GM19468 (cell line): ENCODE data around the gene GARNL3.
A peak's percentile ranks its signal among the peaks of the same experiment; 100 is the strongest.

Experiments
- ATAC-seq: cut with Tn5 transposase; IDR thresholded peaks from one replicate; pipeline ENCODE4 v1.9.1; 2021; ENCODE audit warnings: mild to moderate bottlenecking, moderate library complexity, moderate number of reproducible peaks; ENCODE audit not compliant: unreplicated experiment; ENCODE audit errors: extremely low read depth

The GARNL3 gene

DNA sequence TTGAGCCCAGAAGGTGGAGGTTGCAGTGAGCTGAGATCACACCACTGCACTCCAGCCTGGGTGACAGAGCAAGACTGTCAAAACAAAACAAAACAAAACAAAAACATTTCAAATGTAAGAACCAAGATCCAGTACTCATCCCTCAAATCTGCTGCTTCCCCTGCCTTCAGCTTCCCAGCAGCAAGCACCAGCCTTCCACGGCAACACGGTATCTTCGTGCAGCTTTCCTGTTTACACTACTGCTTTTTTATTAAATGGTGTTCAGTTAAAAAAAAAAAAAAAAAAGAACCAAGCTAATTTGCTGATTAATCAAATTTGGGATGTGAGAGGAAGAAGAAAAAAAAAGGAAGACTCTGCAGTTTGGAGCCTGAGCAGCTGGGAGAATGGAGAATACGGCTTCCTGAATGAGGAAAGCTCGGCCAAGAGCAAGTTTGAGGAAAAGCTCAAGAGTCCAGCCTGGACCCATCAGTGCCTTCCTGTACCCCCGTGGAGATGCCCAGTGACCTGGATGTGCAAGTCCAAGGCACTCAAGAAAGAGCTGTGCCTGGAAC lies 104.4 kb downstream of the GARNL3 start:
- ATAC-seq = no peak

DNA sequence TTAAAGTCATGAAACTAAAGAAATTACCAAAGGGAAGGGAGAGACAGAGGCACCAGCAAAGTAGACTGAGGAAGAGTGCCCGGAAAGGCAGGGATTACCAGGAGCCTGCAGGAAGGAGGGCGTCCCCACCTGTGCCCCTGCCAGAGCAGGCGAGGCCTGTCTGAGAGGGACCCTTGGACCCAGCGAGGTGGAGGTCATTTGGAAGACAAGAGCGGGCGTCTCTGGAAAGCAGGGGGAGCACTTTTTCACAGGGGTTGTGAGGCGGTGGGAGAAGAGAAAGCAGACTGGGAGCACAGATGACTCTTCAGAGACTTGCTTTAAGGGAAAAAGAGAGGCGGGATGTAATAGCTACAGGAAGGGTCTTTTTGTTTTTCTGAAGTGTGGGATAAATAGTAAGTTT lies 104.9 kb downstream of the GARNL3 start:
- no peak for ATAC-seq

DNA sequence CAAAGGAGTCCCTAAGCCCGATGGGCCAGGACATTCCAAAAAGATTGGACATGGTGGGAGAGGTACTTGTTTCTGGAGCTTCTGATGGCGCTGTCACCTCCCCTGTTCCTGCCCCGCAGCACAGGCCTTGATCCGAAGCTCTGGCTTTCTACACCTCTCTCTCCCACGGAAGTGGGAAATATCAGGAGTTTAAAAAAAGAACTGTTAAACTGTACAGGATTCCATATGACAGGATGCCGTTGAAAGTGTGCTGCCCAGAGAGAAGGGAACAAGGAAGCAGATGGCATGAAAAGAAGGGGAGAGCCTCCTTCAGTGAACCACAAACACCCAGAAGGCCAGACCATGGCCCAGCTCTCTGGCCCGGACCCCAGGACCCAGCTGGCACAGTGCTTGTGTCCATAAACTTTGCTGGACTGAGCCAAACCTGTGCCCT lies 105.6 kb downstream of the GARNL3 start:
- no peak for ATAC-seq

DNA sequence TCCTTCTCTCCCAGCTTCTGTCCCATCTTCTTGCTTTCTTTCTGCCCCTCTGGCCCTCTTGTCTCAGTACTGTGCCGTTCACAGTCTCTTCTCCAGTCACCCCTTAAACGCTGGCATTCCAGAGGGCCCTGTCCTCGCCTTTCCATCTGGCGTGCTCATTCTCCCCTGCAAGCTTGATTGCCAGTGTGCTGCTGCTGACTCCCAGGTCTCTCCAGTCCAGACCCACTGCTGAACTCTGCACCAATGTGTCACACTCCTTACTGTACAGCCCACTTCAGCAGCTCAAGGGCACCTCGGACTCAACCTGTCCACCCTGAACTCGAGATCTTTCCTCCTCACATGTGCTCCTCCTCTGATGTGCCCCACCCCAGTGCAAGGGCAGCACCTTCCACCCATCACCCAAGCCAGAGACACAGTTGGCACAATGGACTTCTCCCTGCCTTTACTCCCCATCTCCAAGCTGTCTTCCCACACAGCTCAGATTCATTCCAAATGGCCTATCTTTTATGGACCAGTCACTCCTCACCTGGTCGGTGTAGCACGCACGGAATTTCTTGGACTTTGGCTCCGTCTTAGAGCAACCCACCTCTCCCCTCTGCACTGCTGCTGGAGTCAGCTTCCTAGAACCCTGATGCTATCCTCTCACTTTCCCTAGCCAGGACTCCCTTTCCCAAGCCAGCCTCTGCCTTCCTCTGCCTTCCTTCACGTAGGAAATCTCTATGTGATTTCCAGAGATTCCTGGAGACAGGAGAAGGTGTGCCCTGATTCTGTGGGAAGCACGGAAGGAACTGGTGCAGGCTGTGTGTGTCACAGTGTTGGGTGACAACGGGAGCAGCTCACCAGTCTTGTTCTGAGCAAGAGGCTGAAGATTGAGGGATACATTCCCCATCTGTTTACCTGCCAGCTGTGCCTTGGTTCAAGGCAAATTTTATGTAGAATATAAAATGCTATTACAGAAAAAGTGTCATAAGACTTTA lies 106.4 kb downstream of the GARNL3 start:
- no peak for ATAC-seq

DNA sequence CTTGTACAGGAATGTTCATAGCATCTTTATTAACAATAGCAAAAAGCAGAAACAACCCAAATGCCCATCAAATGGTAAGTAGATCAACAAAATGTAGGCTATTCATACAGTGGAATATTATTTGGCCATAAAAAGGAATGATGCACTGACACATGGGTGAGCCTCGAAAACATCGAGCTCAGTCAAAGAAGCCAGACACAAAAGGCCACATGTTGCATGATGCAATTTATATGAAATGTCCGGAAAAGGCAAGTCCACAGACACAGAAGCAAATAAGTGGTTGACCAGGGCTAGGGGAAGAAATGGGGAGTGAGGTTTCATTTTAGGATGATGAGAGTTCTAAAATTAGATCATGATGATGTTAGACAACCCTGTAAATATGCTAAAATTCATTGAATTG lies 115.9 kb downstream of the GARNL3 start:
- no peak for ATAC-seq

DNA sequence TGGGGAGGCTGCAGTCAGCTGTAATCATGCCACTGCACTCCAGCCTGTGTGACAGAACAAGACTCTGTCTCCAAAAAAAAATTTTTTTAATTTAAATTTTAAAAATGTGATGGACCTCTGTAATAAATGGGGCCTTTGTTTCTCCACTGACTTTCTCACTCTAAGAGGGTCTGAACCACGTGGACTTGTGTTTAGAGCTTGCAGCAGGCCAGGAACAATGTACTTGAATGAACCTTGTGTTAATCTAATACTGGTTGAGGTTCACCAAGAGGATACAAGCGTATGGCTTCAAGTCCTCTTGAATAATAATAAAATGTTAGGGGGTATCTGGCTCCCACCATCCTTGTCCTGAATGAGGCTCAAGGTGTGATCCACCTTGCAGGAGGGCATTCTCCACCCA lies 118.0 kb downstream of the GARNL3 start:
- ATAC-seq = no peak

DNA sequence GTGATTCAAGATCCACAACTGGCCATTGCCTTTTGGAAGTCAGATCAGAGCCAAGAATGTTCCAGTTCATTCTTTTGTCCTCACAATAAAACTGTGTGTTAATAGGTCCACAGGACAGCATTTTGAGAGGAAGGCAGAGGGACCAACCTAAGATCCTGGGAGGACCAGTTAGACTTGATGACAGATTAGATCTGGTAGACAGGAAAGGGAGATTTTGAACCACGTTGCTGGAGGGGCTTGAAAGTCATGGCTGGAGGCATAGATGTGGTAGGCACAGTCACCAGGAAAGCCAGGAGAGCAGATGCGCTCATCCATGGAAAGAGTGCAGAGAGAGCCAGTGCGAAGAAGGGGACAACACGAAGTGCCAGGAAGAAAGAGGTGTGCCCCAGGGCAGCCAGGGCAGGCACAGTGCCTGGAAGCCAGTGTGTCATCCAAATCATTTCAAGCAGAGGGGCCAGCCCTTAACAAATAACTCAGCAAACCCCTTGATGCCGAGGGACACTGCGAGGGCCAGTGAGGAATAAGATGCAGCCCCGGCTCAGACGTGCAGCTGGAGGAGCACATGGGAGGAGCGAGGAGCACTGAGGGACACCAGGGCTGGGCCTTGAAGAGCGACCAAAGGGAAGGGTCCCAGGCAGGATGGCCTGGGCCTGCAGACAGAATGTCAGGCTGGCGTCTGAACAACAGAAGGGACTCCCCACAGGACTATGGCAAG lies 119.6 kb downstream of the GARNL3 start:
- ATAC-seq = no peak

DNA sequence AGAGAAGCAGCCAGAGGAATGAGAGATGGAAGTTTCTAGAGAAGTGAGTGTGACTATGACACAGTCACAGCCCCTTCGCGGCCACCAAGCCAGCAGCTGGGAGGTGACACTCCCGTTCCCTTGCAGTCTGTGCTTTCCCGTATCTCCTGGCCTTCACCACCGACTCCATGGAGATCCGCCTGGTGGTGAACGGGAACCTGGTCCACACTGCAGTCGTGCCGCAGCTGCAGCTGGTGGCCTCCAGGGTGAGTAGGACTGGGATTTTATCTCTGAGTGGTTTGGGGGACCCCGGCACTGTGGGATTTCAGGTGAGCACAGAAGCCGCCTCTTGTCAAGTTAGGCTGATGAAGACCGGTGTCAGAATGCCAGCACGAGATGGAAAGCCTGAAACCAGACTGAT lies 120.3 kb downstream of the GARNL3 start:
- ATAC-seq = no peak

DNA sequence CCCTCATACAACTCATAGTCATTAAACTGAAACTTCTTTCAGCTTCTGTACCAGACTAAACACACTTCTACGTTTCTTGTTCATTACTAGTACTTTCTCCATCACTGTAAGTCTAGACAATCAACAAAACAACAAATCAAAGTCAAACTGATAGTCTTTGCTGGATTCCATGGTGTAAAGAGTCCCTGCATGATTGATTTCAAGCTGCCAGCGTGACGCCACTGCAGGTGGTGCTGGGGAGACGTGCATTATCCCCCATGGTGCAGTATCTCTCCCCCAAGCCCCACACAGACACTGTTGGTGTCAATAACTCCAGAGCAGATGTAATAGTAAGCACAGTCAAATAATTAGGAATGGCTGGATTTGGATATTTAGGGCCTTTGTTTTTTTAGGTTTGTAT lies 121.7 kb downstream of the GARNL3 start:
- no peak for ATAC-seq

DNA sequence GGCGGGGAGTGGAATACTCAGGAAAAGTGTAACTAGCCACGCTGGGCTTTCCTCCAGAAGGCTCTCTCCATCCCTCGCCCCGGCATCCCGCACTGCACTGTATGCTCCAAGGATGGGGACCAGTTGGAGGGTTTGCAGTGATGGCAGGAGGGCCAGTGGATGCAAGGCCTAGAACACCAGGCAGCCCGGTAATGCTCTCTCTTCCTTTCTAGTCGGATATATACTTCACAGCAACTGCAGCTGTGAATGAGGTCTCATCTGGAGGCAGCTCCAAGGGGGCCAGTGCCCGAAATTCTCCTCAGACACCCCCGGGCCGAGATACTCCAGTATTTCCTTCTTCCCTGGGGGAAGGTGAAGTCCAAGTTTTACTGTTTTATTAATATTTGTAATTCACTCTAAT lies 122.4 kb downstream of the GARNL3 start:
- no peak for ATAC-seq

DNA sequence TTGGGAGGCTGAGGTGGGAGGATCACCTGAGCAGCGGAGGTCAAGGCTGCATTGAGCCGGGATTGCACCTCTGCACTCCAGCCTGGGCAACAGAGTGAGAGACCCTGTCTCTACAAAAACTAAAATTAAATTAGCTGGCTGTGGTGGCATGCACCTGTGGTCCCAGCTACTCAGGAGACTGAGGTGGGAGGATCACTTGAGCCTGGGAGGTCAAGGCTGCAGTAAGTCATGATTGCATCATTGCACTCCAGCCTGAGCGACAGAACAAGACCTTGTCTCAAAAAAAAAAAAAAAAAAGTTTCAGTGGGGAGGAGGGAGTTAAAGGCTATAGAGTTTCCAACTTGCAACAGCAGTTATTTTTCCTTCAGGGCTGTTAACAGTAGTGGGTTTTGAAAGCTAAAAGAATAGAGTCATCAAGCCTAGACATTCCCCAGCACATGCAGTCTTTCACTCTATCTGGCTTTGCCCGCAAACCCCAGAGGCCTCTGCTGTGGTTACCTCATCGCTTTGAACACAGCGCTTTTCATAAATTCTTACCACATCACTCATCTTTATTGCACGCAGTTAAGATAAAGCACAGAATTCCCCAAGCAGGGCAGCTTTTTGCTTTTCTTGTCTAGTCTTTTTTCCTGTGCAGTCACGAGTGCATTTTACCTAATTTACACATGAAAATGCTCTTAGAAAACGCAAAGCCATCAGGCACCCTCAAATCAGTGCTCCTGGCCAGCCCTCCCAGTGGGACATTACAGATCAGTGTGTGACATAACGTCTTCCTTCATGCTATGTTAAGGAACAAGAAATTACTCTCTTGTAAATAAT lies 123.7 kb downstream of the GARNL3 start:
- peak; percentile 49 for ATAC-seq

DNA sequence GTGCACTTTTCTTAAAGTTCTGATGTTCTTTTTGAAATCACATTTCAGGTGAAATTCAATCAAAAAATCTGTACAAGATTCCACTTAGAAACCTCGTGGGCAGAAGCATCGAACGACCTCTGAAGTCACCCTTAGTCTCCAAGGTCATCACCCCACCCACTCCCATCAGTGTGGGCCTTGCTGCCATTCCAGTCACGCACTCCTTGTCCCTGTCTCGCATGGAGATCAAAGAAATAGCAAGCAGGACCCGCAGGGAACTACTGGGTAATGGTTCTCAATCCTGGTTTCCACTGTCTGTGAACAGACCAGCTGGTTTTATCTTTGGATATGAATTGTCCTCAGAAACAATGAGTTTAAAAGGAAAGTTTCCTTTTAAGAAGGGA lies 124.3 kb downstream of the GARNL3 start:
- ATAC-seq = no peak

DNA sequence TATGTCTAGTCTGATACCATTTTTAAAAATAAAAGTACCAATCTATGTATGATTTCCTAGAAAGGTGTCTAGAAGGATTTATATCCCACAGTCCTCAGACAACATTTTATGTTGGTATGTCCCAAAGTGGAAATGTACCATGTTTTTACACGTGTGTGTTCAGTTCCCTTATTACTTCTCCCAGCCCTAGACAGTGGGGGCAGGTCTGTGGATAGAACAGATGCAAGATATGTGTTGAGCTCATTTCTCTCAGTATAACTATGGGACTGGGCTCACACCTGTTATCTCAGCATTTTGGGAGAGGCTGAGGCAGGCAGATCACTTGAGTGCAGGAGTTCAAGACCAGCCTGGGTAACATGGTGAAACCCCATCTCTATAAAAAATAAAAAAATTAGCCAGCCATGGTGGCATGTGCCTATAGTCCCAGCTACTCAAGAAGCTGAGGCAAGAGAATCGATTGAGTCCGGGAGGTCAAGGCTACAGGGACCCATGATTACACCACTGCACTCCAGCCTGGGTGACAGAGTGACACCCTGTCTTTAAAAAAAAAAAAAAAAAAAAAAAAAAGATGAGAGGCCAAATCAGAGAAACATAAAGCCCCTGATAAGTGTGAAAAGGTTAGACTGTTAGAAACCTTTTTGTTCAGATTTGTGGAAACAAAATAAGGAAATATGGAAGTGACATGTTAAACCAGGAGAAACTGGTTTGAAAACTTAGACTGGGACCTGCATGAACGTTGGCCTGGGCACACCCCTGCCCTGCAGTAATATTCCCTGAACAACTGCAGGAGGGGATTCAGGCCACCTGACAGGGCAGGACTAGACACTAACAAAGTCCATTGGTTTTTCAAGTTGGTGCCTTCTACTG lies 125.0 kb downstream of the GARNL3 start:
- no peak for ATAC-seq

DNA sequence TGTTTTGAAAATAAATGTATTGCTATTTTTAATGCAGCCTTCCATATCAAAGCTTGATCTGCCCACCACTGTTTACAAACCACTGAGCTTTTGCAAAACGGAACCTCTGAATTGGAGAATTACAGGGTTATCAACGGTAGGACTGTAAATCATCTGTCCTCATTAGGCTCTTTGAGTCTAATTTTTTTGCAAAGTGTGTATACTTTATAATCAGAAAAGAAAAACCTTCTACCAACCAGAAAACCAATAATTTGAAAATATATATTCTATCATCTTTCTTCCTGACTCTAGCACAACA lies 125.6 kb downstream of the GARNL3 start:
- no peak for ATAC-seq

DNA sequence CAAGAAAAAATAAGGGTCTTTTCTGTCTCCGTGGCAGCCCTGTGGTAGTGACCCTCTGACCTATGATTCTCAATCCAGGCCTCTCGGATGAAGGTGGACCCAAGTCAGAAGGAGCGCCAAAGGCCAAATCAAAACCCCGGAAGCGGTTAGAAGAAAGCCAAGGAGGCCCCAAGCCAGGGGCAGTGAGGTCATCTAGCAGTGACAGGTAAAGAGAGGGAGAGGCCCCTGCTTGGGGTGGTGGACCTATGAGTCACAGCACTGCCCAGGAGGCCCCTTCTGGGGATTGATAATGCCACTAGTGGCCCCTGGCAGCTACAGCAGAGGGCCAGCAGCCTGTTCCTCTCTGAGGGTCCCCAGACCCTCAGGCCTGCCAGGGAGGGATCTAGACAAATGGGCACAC lies 126.0 kb downstream of the GARNL3 start:
- no peak for ATAC-seq

DNA sequence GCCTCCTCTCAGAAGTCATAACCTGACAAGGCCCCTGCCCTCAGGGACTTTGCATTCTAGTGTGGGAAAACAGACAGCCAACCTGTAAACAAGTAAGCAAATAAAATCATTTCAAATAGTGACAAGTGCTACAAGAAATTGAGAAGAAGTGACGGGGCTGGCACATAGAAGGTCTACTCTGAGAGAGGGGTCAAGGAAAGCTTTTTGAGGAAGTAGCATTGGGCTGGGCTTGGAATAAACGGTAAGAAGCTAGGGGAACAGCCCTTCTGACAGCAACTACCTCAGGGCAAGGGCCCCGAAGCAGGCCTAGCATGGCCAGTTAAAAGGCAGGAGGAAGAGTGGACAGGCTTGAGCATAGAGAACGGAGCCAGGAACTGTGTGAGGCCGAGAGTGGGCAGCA lies 127.6 kb downstream of the GARNL3 start:
- no peak for ATAC-seq

DNA sequence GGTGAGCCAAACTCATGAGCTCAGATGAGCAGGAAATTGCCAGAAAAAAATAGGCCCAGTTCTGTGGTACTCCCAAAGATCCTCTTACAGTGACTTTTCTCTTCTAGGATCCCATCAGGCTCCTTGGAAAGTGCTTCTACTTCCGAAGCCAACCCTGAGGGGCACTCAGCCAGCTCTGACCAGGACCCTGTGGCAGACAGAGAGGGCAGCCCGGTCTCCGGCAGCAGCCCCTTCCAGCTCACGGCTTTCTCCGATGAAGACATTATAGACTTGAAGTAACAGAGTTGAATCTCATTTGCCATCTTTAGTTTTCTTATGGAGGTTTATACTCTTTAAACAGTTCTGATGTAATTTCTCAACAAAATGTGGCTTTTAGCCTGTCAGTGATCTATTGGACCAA lies 128.4 kb downstream of the GARNL3 start:
- no peak for ATAC-seq

DNA sequence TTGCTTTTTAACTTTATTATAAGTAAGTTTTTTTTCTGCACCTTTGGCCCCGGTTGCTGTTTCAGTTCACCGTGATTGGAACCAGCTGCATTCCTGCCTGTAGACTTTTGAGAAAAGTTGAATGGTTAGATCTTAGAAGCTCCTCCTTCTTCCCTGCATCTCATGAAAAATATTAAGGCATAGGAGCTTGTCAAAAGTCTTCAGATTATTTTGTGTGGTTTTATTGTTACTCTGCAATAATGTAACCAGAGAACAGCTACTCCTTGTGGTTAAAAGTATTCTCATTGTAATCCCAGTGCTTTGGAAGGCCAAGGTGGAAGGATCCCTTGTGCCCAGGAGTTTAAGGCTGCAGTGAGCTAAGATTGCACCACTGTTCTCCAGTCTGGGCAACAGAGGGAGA lies 129.1 kb downstream of the GARNL3 start:
- ATAC-seq = no peak

DNA sequence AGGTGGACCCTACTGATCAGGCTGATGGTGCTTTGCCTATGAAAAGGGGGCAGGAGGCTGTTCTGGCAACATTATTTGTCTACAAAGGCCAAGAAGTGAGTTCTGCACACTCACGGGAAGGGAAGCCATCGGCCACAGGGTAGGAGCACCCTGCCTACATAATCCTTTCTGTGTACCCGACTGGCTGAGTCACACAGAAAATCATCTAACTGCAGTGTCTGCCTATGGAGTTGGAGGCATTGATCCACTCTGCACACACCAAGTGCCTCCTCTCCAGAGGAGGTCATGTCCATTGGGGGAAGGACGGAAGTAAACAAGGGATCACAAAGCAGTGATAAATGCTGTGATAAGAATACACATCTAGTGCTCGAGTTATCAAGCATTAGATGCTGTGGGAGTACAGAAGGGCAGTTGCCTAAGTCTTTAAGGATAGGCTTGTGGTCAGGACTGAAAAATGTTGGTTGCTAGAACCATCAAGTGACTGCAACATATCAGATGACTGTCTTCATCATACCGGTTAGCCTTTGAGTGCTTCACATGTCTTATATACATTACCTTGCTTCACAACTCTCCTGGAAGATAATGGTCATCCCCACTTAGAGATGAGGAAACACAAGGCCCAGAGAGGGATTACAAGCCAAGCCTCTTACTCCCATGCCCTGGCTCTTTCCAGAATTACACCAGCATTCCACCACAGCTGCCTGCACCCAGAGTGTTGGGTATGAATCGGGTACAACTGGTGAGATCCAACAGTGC lies 131.1 kb downstream of the GARNL3 start:
- ATAC-seq = no peak
